ENCODE measurements around the gene UBP1. TPM values are rescaled to one million over a fixed set of nuclear protein-coding genes. Genes with fewer than 3 reads are reported as not detected.

UBP1 gene
- total and polyA plus RNA-seq, 9 of the 15 experiments (the other 6 are each of a cell fraction or from before 2014, with no cell fraction given) = 13.6 to 143 (median 79.6) TPM

DNA sequence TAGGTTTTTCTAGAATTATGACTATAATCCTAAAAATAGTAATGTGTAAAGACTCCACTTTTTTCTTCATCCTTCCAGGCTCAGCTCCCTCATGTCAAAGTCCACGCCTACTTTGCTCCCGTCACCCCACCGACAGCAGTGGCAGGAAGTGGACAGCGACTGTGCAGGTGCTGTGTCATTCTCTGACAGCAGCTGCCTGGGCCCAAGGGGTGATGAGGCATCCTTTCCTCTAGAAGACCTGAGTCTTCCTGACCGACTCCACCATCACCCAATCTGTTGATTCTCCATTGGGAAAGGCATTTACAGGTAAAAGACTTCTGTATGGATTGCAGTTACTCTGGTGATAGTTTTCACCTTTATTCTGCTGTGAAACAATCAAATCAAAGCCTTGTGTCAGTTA lies 54.8 kb downstream of the UBP1 start (continued):
- TF ChIP-seq, protein P1, sequence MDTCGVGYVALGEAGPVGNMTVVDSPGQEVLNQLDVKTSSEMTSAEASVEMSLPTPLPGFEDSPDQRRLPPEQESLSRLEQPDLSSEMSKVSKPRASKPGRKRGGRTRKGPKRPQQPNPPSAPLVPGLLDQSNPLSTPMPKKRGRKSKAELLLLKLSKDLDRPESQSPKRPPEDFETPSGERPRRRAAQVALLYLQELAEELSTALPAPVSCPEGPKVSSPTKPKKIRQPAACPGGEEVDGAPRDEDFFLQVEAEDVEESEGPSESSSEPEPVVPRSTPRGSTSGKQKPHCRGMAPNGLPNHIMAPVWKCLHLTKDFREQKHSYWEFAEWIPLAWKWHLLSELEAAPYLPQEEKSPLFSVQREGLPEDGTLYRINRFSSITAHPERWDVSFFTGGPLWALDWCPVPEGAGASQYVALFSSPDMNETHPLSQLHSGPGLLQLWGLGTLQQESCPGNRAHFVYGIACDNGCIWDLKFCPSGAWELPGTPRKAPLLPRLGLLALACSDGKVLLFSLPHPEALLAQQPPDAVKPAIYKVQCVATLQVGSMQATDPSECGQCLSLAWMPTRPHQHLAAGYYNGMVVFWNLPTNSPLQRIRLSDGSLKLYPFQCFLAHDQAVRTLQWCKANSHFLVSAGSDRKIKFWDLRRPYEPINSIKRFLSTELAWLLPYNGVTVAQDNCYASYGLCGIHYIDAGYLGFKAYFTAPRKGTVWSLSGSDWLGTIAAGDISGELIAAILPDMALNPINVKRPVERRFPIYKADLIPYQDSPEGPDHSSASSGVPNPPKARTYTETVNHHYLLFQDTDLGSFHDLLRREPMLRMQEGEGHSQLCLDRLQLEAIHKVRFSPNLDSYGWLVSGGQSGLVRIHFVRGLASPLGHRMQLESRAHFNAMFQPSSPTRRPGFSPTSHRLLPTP (IDR thresholded peaks at IDR 0.05; ENCODE audit: borderline replicate concordance, extremely low read depth, insufficient read length) = no peak
- TF ChIP-seq ZNF23 (CRISPR knock-in tag; IDR thresholded peaks at IDR 0.05) (no peak), MED1 (CRISPR knock-in tag; IDR thresholded peaks at IDR 0.05; ENCODE audit: borderline replicate concordance) (no peak), GATAD2B (IDR thresholded peaks at IDR 0.05; ENCODE audit: borderline replicate concordance) (0 out of 2 replicates have a peak, but pooled peaks have one; percentile 9), TAF1 (IDR thresholded peaks at IDR 0.05; ENCODE audit: control insufficient read depth, extremely low read depth, insufficient read depth, low read length, severe bottlenecking) (peak; percentile 64), CTBP1 (IDR thresholded peaks at IDR 0.05; ENCODE audit: borderline replicate concordance) (peak; percentile 85), ESRRB (CRISPR knock-in tag; IDR thresholded peaks at IDR 0.05; ENCODE audit: borderline replicate concordance) (no peak), SMARCC2 (IDR thresholded peaks at IDR 0.05; ENCODE audit: low read depth) (no peak), RFX5 (IDR thresholded peaks at IDR 0.05; ENCODE audit: low read depth, low read length) (no peak), EZH2 (IDR thresholded peaks at IDR 0.05; ENCODE audit: borderline replicate concordance, low read depth, low read length) (no peak), RNF219 (CRISPR knock-in tag; IDR thresholded peaks at IDR 0.05) (no peak), CBFA2T3 (IDR thresholded peaks at IDR 0.05) (no peak), ZNF175 (CRISPR knock-in tag; IDR thresholded peaks at IDR 0.05; ENCODE audit: low read depth) (peak; percentile 56; the same call in 1 of the 2 replicates)
- TF ChIP-seq, protein P2, sequence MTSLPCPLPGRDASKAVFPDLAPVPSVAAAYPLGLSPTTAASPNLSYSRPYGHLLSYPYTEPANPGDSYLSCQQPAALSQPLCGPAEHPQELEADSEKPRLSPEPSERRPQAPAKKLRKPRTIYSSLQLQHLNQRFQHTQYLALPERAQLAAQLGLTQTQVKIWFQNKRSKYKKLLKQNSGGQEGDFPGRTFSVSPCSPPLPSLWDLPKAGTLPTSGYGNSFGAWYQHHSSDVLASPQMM (CRISPR knock-in tag; IDR thresholded peaks at IDR 0.05) = no peak
- TF ChIP-seq, protein P3, sequence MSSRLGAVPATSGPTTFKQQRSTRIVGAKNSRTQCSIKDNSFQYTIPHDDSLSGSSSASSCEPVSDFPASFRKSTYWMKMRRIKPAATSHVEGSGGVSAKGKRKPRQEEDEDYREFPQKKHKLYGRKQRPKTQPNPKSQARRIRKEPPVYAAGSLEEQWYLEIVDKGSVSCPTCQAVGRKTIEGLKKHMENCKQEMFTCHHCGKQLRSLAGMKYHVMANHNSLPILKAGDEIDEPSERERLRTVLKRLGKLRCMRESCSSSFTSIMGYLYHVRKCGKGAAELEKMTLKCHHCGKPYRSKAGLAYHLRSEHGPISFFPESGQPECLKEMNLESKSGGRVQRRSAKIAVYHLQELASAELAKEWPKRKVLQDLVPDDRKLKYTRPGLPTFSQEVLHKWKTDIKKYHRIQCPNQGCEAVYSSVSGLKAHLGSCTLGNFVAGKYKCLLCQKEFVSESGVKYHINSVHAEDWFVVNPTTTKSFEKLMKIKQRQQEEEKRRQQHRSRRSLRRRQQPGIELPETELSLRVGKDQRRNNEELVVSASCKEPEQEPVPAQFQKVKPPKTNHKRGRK (tag; IDR thresholded peaks at IDR 0.05) = no peak
- TF ChIP-seq, protein P4, sequence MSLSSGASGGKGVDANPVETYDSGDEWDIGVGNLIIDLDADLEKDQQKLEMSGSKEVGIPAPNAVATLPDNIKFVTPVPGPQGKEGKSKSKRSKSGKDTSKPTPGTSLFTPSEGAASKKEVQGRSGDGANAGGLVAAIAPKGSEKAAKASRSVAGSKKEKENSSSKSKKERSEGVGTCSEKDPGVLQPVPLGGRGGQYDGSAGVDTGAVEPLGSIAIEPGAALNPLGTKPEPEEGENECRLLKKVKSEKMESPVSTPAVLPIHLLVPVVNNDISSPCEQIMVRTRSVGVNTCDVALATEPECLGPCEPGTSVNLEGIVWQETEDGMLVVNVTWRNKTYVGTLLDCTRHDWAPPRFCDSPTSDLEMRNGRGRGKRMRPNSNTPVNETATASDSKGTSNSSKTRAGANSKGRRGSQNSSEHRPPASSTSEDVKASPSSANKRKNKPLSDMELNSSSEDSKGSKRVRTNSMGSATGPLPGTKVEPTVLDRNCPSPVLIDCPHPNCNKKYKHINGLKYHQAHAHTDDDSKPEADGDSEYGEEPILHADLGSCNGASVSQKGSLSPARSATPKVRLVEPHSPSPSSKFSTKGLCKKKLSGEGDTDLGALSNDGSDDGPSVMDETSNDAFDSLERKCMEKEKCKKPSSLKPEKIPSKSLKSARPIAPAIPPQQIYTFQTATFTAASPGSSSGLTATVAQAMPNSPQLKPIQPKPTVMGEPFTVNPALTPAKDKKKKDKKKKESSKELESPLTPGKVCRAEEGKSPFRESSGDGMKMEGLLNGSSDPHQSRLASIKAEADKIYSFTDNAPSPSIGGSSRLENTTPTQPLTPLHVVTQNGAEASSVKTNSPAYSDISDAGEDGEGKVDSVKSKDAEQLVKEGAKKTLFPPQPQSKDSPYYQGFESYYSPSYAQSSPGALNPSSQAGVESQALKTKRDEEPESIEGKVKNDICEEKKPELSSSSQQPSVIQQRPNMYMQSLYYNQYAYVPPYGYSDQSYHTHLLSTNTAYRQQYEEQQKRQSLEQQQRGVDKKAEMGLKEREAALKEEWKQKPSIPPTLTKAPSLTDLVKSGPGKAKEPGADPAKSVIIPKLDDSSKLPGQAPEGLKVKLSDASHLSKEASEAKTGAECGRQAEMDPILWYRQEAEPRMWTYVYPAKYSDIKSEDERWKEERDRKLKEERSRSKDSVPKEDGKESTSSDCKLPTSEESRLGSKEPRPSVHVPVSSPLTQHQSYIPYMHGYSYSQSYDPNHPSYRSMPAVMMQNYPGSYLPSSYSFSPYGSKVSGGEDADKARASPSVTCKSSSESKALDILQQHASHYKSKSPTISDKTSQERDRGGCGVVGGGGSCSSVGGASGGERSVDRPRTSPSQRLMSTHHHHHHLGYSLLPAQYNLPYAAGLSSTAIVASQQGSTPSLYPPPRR (CRISPR knock-in tag; IDR thresholded peaks at IDR 0.05; ENCODE audit: borderline replicate concordance) = no peak
